Activated naive CD4-positive, alpha-beta T cell (primary cell): ENCODE results near the gene VMP1.
A peak's percentile ranks its signal among the peaks of the same experiment; 100 is the strongest.

Experiments used
- DNase-seq, 4 experiments: peaks; one replicate each; lab custom pipeline; 2025; lab: John Stamatoyannopoulos, UW

Gene VMP1

DNA sequence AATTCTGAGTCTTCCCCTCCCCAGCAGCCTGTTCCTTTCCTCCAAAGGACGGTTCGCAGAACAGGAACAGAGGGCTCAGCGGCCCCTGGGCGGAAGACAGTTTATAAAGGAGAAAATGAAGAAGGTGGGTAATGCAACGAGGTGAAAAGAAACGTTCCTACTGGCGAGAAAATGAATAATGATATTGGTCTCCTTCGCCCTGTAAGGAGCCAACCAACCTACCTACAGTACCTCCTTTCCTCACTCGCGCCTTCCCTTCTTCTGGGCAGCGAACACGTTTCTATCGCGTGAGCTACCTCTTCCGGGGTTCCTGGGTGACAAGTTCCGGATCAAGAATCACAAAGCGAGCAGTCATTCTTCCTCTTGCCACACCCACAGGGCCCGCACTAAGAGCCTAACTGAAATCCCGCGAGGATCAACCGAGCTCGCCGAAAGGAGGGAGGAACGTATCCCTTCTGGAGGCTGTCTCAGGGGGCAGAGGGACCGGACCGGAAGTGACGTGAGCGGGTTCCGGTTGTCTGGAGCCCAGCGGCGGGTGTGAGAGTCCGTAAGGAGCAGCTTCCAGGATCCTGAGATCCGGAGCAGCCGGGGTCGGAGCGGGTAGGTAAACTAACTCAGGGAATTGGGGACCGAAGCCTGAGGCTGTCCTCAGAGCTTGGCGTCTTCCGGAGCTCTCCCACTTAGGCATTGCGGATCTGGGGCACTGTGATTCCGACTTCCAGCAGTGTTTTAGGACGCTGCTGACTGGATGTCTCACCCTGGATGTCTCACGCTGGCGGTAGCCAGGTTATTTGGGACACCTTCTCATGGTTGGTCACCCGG is at the start of gene VMP1, which contains the start of gene PTRH2:
VMP1 (plus strand) TSS at position 506 of the 822 bp plus-strand sequence. CDS start 23,793 bp downstream, outside the sequence.
PTRH2 (minus strand) TSS at position 282 of the 822 bp plus-strand sequence. CDS start 9,452 bp downstream, outside the sequence.
- peak; percentile 60 to 71 (median 68) for DNase-seq

DNA sequence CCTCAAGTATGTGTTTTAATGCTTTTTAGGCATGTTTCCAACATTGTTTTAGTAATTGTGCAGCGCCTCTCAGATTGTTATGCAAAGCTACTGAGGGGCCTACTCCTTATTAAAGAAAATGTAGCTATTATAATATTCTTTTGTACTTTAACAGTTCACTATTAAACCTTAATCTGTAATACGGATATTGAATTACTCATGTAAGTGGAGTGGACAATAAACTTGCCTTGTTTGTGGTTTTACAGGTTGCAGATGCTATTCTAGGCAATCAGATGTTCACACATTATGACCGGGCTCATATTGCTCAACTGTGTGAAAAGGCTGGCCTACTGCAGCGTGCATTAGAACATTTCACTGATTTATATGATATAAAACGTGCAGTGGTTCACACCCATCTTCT is 41.2 kb upstream of the VMP1 start:
- DNase-seq, result no peak

DNA sequence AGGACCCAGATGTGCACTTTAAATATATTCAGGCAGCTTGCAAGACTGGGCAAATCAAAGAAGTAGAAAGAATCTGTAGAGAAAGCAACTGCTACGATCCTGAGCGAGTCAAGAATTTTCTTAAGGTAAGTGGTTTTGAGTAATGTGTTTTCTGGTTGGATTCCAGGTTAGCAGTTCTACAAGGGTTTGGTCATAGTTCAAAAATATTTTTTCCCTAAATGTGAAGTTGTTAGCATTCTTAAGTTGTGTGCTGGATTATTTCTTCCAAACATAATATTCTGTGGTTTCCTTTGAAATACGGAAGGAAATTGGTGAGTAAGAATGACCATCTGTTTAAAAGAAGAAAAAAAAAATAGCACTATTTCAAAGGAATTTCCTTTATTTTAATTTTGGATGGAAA is 38.6 kb upstream of the VMP1 start:
- DNase-seq, result no peak

DNA sequence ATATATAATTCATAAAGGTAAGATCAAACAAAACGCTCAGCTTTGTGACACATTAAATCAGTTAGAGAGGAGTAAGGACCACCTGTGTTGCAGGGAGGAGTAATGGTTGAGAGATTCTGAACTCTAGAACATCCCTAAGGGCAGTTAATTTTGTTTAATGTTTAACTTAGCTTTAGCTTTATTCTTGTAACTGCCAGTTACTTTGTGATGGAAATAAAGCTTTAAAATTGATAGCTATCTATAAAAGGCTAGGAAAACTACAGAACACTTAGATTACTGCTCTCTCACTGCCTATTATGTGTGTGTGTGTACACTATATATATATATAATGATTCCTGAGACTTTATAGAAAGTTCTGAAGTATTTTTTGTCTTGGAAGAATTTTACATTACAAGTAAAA is 38.0 kb upstream of the VMP1 start:
- DNase-seq, result no peak

DNA sequence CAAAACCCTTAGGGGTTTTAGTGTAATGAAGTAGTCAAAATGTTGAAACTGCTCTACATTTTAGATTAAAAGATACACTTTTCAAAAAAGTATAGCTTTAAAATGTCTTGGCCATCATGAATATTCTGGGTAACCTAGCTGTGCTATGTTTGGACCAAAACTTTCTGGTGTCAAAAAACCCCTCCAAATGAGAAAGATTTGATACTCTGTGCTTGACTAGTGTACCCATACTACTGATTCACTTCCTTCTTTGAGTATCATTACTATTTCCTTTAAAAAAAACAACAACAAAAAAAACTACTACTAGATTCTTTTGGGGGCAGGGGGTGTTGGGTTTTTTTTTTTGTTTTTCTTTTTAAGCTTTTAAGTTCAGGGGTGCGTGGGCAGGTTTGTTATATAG is 37.5 kb upstream of the VMP1 start:
- no peak for DNase-seq

DNA sequence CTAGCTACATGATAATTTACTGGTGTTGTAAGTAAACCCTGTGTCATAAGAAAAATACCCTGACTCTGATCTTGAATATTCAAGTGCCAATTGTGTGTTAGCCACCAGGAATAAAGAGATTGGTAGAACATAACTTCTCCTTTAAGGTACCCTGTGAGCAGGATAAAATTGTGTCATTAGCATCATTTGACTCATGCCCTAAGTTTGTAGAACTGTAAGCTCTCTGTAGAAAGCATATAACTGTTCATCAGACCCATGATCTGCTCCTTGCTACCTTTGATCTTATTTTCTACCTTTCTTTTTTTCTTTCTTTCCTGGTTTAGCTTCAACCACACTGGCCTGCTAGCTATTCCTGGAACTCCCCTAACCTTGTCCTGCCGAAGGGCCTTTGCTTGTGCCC is 36.1 kb upstream of the VMP1 start:
- DNase-seq, result no peak

DNA sequence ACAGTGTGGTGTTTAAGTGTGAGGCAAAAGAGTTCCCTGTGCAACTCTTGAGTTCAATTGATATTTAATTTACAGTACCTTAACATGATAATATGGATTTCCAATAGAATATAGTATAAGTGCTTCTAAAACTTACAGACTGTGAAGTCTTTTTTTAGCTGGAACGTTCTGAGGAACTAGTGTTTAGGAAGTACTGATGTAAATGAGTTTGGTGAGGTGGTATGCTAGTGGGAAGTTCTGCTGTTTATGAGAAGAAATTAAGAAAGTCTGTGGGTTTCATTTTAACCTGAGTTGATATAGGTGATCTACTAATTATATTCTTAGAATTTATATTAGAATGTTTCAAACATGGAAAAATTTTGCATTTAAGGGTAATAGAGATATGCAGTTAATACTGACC is 32.2 kb upstream of the VMP1 start:
- DNase-seq, result no peak

DNA sequence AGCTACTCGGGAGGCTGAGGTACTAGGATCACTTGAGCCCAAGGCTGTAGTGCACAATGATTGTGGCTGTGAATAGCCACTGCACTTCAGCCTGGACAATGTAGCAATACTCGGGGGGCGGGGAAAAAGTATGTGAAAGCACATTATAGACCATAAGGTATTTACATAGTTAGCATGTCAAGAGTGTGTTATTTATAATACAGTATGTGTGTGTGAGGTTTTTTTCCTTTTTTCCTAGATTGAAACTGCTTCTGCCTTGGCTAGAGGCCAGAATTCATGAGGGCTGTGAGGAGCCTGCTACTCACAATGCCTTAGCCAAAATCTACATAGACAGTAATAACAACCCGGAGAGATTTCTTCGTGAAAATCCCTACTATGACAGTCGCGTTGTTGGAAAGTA is 30.7 kb upstream of the VMP1 start:
- DNase-seq, result no peak

DNA sequence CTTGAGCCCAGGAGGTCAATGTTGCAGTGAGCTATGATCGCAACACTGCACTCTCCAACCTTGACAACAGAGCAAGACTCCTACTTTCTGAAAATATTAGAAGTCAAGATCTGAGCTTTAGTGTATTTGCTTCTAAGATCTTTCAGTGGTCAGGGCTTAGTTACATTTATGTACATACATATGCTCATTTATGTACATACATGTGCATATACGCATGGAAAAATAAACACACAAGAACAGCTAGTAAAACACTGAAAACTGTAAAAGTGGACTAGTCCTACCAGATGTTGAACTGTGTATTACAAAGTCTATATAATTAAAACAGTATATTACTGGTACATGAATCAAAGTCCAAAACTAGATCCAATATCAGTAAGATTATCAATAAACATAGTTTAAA is 28.5 kb upstream of the VMP1 start:
- DNase-seq, result no peak

DNA sequence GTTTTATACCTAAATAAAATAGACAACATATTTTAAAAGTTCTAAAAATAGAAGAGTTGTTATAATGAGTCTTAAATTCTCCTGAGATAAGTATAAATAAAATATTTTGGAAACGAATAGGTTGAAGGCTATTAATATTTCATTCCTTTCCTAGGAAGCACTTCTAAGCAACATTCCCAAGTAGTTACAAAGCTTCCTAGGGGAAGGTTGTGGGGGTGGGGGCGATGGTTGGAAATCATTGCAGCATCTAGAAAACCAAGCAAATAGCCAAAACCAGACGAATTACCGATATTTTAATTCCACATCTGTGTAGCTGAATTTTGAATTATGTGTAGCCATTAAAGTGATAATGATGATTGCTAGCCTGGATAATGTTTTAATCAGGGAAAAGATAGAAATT is 27.1 kb upstream of the VMP1 start:
- no peak for DNase-seq

DNA sequence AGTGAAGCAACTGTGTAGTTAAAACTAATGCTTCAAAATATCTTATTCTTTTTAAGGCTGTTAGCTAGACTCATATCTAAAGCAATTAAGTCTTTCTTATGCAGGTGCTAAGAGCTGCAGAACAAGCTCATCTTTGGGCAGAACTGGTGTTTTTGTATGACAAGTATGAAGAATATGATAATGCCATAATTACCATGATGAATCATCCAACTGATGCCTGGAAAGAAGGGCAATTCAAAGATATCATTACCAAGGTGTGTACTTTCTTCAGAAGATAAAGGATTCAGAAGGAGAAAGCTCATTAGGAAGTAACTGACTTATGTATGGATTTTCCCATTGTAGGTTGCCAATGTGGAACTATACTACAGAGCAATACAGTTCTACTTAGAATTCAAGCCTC is 24.2 kb upstream of the VMP1 start:
- DNase-seq, result no peak

DNA sequence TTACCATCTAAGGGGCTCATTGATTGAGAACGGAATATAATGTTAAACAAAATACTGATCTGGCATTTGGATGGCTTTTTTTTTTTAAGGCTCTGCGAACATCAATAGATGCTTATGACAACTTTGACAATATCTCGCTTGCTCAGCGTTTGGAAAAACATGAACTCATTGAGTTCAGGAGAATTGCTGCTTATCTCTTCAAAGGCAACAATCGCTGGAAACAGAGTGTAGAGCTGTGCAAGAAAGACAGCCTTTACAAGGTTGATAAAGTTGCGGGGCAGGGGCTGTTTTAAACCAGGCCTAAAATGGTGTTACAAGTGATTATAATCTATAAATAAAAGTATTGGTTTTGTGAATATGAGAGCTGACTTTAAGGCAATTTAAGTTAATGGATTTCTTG is 22.5 kb upstream of the VMP1 start:
- no peak for DNase-seq

DNA sequence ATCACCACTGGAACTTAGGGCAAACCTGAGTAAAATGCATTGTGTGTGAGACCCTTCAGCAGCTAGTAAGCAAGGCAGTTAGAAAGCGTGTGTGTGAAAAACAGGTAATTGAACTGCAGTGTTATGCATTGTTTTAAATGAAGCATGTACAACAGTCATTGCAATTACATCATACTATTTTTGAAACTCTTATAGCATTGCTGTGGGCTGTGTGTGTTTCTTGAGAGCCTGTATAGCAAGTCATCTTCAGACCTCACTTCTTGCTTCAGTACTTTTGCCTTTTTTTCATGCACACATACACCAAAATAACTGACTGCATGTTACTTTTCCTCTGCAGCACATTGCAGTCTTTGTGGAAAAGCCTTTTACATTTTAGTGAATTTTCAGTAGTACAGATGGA is 19.4 kb upstream of the VMP1 start:
- DNase-seq, result no peak

DNA sequence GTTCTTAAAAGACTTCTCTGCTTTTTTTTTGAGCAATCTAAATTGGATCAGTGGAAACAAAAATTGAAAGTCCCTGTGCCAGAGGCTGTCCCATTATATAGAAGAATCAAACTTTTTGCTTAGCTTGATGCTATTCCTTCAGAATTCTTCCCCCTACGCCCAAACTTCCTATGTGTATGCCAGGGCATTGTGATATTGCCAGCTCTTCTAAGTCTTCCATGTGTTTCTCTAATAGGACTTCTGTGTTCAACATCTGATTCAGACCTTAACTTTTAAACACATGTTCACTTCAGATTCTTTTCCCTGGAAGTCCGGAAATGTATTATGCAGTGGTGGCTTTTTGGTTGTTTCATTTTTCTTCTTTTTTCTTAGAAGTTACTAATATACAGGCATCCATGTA is 19.0 kb upstream of the VMP1 start:
- DNase-seq, result no peak

DNA sequence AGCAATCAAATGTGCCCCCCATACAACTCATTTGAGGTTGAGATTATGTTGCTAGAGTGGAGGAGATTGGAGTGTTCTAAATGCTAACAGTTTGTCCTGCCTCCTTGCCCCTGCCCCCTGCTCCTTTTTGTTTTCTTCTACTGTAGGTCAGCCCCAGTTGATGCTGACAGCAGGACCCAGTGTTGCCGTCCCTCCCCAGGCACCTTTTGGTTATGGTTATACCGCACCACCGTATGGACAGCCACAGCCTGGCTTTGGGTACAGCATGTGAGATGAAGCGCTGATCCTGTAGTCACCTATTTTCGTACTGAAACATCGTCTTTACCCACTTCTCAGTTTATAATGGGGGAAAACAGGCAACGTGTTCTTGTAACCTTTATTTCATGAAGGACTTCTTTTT is 13.9 kb upstream of the VMP1 start:
- DNase-seq, result no peak

DNA sequence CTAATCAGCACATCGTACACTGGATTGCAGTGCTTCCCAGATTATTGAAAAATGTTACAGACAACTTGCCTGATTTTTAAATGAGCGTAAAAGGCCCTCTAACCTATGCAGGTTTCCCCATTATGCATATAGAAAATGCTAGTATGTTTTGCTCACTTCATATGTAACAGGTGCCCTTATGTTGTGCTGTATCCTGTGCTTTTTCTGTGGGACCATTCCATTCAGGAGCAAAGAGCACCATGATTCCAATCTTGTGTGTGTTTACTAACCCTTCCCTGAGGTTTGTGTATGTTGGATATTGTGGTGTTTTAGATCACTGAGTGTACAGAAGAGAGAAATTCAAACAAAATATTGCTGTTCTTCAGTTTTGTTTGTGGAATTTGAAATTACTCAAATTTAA is 13.1 kb upstream of the VMP1 start:
- no peak for DNase-seq

DNA sequence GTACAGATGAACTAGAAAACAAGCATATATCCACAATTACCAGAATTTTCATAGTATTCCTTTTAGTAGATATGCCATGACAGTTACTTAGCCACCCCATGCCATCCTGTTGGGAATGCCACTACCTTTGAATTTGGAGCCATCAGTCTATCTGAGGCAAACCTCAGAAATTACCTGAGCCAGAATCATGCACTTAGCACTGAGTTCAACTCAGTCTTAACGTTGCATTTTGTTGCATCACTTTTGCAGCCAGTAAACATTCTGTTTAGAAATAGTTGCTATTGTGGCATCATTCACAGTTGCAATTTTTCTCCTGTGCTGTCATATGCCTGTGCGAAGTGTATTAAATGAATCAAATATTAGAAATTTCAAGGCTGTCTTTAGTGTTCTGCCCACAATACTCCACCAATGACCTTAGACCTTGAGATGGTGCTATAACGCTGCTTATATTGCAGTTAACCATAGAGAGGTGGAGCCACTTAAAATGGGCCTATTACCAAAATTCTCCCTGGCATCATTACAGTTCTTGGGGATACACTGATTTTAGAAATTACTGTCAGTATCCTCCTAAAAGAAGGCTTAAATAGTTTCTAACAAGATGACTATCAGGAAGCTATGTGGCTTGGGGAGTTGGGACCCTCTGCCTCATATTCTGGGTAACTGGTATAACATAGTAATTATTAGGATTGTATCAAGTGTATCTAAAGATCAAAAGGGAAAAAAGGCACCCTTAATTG is 11.3 kb upstream of the VMP1 start:
- DNase-seq, result no peak

DNA sequence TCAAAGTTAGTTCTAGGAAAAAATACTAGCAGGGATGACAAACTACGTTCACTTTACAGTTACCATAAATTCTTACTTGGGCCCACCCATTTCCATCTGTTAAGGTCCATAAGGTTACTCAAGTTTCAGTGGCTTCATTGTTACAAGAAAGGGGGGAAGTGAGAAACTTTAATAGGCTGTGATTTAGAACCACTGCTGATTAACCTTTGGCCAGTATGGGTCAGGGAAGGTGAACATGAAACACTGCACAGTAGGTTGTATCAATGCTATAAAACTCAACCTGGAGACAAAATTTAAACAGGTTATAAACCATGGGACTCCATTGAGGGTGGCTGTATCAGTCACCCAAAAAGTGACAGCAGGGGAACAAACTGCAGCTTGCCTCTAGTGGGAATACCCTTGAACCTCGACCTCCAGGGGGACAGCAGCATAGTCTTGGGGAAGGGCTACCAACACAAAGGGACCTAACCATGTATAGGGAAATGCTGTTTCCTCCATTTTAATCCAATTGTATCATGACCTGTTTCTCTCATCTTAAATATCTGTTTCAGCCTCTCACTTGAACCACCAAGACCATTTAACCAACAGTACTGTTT is 10.7 kb upstream of the VMP1 start:
- no peak for DNase-seq

DNA sequence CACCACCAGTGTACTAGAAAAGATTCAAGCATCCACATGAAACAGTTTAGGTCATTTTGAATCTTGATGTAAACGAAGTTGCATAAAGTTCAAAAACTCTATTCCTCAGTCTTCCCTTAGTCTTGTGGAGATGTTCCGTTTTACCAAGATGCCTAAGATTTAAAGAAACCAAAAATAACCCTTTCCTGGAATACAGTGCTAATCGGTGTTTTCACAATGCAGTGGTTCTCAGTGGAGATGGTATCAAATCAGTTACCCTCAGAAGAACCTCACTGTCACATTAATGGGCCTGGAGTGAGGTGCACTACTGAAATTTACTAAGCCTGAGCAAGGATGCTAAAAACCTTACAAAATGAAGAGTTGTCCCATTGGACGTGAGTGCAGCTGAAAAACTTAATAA is 9.3 kb upstream of the VMP1 start:
- no peak for DNase-seq

DNA sequence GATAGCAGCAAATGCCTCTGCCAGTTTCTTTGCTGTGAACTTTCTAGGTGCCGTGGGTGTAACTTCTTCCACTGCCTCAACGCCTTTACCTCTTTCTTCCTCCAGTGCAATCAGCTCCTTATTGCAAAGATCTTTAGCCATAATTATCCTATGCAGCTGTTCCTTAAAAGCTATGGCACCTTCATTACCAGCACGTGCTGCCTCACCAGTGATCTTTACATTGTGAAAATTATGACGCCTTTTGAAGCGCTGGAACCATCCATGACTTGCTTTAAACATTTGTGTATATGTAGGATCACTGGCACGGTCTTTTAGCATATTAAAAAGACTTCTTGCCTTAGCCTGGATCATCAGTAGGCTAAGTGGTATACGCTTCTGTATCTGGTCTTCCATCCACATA is 8.2 kb upstream of the VMP1 start:
- DNase-seq, result no peak

DNA sequence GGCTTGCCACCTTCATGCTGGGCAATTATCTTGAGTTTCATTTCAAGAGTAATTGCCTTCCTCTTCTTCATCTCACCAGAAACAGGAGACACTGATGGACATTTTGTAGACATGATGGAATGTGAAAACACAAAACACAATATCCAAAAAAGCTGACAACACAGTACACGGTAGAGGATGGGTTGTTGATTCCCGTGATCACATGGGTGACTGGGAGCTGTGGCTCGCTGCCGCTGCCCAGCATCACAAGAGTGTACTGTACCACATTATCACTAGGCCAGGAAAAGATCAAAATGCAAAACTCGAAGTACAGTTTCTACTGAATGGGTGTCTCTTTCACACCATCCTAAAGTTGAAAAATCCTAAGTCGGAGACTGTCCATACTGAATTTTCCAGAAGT is 7.7 kb upstream of the VMP1 start:
- no peak for DNase-seq

DNA sequence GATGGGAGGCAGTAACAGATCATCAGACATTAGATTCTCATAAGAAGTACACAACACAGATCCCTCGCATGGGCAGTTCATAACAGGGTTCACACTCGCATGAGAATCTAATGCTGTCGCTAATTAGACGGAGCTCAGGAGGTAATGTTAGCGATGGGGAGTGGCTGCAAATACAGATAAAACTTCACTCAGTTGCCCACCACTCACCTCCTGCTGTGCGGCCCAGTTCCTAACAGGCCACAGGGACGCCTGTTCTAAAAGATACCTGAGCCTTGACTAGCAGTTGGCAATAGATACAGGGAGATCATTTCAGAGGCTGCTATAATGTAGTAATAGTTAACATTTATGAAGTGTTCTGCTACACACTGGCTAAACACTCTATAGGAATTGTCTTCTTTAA is 5.2 kb upstream of the VMP1 start:
- no peak for DNase-seq

DNA sequence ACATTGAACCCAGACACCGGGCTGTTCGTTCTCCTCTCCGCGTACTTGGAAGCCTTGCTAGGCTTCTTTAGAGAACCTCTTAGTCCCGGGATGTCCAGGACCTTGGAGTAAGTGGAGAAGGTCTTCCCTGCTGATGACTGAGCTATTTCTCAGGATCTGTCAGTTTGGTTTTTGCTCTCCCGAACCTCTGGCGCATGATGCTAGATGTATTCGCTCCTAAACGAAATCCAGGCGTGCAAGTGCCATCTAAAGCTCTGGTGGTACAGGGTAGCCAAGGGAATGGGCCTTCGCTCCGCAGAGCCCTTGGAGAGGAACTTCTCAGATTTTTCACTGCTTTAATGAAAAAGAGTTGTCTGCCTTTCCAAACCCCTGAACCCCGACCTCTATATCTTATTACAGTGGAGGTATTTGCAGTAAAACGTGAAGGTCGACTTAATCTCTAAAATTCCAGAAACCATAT is 547 bp downstream of the VMP1 start:
- no peak for DNase-seq
